HG03159 (cell line): ENCODE results near the gene KATNB1.
"Not testable (repeated sequence)": the region's sequence is repeated elsewhere in the genome, so short reads cannot be mapped to it uniquely, and the experiment has no call there.

Experiments
- ATAC-seq: cut with Tn5 transposase; IDR thresholded peaks from one replicate; pipeline ENCODE4 v1.9.1; 2021; ENCODE audit warnings: mild to moderate bottlenecking, moderate library complexity; ENCODE audit not compliant: unreplicated experiment

Gene KATNB1

DNA sequence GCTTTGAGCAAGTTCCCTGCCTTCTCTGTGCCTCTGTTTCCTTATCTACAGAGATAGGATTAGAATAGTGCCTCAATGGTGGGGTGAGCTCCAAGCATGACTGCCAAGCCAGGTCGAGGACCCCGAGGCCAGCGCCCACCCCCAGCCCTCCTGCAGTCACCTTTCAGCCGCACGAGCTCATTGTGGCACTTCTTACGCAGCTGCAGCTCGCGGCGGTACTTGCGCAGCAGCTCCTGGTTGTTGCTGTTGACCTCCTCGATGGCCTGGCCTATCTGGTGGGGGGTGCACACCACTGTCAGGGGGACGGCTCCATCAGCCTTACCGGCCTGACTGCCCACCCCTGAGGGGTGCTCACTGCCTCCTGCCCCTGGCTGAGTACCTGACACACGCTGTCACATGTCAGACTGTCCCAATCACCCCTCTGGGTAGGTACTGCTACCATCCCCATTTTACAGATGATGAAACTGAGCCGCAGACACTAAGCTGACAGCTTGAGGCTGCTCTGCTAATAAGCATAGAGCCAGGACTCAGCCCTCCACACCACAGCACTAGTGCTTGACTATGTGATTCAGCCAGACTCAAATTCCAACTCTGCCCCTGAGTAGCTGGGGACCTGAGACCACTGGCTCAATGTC, 31.3 kb downstream of the KATNB1 start:
- ATAC-seq, result no peak

DNA sequence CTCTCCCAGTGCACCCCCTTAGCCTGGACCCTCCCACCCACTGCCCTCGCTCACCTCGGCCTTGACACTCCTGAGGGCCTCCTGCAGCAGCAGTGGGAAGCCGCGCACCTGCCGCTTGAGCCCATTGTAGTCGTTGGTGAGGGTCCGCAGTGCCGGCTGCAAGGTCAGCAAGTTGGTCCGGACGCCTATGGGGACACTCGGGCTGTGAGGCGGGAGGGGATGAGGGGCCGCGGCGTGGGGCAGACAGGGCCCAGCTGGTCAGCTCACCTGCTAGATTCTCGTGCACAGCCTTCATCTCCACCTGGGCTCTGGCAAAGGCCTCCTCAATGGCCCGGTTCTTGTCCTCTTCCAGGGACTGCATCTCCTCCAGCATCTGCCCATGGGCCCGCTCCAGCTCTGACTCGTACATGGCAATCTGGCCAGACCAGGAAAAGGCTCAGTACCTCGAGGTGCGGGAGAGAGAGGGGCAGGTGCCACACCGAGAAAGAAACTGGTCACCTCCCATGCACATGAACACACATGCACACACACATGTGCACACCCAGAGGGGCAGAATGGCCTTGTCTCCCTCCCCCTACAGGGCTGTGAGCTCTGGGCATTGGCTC, 34.1 kb downstream of the KATNB1 start:
- no peak for ATAC-seq

DNA sequence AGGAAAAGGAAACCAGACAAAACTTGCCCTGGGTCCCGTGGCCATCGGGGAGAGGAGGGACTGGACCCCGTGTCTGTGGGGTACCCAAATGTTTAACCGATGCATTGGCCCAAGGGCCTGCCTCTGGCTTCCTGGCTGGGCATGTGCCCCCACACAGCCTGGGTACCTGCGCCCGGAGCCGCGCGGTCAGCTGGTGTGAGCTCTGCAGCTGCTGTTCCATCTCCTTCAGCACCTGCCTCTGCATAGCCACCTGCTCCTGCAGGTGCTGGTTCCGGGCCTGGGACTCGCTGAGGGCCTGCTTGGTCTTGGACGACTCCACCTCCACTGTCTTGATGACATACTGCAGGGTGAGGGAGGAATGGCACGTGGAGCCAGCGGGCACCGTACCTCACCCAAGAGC, 34.8 kb downstream of the KATNB1 start:
- no peak for ATAC-seq

DNA sequence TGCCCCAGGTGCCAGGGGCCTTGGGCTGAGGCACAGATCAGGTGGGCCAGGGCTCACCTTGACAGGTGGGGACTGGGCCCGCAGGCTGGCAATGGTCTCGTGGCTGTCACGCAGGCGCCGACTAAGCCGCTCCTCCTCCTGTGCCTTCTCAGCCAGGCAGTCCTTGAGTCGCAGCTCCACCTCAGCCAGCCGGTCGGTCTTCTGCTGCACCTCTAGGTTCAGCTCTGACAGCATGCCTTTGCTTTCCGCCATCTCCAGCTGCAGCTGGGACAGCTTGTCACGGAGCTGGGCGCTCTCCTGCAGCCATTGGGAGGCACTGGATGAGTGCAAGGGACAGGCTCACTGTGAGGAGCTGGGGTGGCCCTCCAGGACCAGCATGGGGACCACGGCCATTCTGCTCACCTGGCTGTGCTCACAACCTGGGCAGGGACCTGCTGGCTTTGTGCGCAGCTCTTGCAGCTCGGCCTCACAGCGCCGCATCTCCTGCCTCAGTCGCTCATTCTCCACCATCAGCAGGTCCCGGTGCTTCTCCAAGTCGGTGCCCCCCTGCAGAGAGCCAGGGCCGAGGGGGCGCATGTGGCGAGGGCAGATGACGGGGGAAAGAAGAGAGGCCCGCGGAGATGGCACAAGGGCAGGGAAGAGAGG, 35.7 kb downstream of the KATNB1 start:
- ATAC-seq, result no peak

DNA sequence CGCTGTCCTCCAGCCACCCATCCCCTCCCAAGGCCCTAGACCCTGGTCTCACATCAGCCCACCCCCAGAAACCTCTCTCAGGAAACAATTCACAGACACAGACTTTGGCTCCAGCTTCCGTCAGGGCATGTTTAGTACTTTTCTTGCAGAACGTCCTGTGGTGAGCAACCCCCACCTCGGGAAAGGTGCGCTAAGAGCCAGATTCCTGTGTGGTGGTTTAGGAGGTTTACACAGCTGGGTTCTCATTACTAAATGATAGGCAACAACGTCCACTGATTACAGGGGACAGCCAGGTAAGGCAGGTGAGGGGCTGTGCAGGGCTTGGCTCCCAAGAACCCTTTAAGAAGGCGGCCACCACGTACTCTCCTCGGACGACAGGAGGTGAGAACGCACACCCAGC, 37.4 kb downstream of the KATNB1 start:
- ATAC-seq, result no peak

DNA sequence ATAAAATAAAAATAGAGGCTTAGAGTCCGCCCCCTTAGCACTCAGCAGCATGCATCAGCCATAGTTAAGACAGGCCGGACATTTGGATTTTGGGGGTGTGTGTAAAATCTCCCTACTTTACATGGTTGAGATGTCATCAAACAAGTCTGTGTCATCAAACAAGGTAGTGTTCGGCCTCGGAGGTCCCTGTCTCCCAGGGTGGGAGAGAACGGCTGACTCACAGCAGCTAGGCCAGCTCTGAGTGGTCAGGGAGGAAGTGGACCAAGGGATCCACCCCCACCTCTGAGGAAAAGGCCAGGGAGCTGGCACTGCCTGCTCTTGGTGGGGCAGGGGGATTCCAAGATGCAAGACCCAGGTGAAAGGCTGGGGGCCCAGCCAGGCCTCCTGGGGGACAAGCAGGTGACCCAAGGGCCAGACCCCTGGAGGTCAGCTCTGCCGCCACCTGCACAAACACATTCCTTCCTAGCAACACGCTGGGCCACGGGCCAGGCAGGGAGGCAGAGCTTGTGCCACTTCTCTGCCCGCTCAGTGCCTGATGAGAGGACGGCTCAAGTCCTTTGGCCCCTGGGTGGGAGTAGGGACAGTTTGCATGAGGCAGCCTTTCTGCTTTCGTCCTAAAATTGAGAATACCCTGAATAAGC, 38.2 kb downstream of the KATNB1 start:
- ATAC-seq, result no peak

DNA sequence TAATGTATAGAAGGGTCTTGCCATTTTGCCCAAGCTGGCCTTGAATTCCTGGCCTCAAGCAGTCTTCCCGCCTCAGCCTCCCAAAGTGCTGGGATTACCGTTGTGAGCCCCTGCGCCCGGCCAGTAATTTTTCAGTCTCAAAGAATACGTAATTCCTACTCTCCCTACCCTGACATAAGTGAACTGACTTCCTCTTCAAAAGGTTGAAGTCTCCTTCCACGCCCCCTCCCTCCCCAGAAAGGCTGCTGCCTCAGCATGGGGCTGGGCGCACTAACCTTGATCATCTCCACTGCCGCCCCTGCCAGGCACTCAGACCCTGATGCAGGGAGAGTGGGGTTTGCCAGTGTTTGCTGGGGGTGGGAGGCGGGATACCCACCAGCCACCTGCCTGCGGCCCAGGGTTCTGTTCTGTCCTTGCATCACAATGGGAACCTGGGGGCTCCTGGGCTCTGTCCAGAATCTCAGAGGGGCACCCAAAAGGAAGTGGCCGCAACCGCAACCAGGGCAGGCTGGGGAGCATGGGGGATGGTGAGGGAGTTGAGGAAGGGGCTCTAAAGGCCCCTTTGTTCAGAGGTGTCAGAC, 39.2 kb downstream of the KATNB1 start:
- ATAC-seq, result no peak

DNA sequence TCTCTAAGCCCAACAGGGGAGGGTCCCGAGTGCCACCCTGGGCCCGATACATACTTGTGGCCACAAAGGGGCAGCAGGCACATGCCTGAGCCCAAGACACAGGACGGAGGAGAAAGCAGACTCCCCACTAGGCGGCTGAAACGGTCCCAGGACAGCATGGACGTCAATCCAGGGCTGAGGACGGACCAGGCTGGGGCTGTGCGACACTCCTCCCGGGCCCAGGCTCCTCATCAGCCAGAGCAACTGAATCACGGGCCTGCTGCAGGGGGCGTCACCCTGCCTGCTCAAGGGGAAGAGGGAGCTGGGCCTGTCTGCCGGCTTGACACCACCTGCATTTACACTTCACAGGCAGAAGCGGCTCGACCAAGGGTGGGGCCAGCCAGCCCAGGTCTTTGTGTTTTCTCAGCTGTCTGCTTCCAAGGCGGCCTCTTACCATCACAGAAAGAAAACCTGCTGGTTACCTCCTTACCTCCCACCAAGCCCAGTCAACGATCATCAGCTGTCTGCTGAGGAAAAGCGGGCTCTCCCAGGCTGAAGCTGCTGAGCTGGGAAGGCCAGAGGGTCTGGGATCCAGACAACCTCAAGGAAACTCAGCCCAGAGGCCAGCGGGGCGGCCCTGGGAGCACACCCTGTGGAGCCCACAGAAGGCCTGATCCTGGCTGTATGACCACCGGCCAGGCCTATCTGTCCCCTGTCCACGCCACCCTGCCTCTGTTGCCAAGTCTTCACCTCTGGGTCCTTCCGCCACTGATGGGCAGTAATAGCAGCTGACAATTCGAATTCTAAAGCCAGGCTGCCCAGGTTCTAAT, 40.3 kb downstream of the KATNB1 start:
- no peak for ATAC-seq

DNA sequence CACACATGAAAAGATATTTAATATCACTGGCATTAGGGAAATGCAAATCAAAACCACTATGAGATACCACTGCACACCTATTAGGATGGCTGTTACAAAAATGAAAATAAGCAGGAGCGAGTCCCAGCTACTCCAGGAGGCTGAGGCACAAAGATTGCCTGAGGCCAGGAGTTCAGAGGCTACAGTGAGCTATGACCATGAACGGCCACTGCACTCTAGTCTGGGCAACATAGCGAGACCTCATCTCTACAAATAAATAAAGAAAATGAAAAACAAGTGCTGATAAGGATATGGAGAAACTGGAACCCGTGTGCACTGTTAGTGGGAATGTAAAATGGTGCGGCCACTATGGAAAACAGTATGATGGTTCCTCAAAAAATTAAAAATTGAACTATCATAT, 43.1 kb downstream of the KATNB1 start:
- no peak for ATAC-seq

DNA sequence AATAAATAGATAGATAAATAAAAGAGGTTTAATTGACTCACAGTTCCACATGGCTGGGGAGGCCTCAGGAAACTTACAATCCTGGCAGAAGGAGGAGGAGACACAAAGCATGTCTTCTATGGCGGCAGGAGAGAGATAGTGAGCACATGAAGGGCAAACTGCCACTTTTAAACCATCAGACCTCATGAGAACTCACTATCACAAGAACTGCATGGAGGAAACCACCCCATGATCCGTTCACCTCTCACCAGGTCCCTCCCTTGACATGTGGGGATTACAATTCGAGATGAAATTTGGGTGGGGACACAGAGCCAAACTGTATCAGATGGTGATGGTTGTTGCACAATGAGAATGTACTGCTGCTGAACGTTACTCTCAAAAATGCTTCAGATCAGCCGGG, 44.3 kb downstream of the KATNB1 start:
- not testable (repeated sequence) for ATAC-seq

DNA sequence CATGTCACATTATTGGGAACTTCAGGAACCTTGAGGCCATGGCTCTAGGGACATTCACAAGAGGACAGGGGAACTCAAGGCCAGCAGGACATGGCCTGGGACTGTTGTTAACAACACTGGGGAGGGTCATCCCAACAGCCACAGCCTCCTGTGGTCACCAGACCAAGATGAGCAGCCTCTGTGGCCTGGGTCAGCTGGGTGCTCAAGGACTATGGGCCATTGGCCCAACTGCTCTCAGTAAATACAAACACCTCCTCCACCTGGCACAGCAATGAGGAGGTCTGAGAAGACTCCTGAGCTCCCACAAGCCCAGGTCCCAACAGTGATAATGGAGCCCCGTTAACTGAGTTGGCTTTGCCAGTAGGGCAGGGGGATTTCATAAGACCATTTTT, 45.8 kb downstream of the KATNB1 start:
- ATAC-seq, result no peak

DNA sequence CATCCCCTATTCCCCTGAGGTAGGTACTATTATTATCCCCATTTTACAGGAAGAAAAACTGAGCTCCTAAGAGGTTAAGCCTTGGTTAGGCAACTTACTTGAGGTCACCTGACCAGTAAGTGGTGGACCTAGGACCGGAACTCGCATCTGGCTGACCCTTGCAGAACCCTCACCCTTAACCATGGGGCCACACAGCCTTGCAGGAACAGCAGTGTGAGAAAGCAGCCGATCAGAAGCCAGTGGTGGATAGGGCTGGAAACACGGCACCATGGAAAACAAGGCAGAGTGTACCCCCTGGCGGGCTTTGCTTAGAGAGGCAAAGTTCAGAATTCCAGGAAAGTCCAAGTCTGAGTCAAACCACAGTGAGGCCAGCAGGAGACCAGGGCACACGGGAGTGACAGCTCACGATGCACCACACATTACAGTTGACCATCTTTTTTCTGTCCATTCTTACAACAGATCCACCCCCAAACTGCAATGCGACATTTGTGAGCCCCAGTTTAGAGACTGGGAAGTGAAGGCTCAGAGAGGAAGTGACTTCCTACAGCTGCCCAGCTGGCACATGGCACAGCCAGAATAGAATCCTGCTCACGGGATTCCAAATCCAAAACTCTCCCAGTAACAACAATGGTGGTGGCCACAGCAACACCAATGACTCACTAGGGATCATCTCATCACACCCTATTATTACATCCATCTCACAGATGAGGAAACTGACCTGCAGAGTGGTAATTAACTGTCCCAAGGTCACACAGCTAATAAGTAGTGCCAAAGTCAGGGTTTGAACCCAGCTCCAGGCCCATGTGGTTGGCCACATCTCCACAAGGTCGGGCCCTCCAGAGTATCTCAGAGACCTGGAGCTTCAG, 46.4 kb downstream of the KATNB1 start:
- ATAC-seq, result no peak

DNA sequence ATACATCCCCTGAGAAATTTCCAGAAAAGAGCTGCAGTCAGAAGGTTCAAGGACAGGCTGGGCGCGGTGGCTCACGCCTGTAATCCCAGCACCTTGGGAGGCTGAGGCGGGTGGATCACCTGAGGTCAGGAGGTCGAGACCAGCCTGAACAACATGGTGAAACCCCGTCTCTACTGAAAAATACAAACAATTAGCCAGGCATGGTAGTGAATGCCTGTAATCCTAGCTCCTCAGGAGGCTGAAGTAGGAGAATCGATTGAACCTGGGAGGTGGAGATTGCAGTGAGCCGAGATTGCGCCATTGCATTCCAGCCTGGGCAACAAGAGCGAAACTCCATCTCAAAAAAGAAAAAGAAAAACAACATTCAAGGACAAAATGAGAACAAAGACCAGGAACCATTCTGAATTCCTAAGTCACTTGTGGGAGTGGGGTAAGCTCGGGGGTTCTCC, 47.1 kb downstream of the KATNB1 start:
- not testable (repeated sequence) for ATAC-seq

DNA sequence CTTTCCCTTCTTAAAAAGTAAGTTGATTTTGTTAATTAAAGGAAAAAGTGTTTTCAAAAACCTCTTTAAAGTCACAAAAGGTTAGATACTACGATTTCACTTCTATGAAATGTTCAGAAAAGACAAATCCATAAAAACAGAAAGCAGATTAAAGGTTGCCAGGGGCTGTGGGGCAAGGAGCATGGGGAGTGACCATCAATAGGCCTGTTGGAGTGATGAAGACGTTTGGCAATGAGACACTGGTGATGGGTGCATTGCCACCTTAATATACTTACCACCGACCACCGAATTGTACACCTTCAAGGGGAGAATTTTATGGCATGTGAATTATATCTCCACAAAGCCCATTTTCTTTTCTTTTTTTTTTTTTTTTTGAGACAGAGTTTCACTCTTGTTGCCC, 47.5 kb downstream of the KATNB1 start:
- no peak for ATAC-seq

DNA sequence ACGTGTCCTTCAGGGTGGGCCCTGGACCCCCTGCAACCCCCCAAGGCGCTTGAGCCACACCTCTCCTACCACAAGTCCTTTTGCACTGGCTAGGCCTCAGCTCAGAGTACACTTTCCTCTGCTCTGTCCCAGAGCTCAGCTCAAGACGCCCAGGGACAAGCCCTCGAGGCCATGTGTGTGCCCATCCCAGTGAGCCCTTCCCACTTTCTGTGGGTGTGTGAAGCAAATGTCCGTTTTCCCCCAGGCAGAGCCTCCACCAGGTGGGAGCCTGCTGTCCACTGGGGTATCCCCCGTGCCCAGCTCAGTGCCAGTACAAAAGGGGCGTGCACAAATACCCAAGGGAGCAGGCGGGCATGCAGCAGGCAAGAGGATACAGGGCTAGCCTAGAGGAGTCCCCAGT, 48.3 kb downstream of the KATNB1 start:
- ATAC-seq, result no peak

DNA sequence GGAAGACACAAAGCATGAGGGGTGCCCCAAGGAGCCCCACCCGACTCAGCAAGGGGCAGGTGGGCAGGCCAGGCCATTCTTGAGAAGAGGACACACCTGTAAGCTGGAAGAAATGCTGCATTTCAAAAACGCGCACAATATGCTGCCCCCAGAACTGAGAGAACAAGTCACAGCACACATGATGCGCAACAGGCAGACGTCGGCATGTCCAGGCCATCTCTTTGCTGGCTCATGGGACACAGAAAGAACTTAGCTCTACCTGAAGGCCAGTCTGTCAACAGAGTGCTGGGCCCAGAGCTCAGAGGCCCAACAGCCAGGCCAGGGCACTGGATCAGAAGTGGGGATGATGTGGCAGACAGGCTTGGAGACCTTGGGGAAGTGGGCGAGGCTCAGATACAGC, 48.8 kb downstream of the KATNB1 start:
- ATAC-seq, result no peak

DNA sequence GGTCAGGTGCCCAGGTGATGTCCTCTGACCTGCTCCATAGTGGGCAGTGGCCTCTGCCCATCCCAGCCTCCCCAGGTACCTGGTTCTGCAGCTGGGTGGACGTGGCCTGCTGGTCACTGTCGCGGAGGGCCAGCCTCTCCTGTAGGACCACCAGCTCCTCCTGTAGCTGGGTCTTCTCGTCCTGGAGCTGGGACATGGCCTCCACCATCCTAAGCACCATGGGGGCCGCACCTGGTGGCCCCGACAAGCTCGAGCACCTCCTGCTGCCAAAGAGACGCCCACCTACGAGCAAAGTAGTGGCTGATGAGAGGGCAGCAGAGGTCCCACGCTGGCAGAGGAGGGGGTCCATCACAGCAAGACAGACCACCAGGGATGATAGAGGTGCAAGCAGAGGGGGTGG, 49.8 kb downstream of the KATNB1 start:
- ATAC-seq, result no peak

DNA sequence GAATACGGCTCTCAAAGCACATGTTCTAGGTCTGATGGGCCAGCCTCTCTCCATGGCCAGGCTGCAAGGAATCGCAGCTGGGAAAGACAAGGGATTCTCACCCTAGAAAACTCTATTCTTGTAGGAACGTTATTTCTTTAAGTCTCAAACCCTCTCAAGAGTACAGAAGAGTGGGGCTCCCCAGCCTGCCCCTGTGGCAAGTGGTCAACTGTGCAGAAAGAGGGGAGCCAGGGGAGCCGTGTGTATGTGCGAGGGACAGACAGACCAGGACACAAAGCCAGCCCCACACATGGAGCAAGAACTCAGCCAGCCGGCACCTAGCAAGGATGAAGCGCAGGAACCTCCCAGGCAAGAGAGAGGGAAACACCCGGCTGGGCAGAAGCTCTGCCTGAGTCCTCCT, 50.4 kb downstream of the KATNB1 start:
- ATAC-seq, result no peak

DNA sequence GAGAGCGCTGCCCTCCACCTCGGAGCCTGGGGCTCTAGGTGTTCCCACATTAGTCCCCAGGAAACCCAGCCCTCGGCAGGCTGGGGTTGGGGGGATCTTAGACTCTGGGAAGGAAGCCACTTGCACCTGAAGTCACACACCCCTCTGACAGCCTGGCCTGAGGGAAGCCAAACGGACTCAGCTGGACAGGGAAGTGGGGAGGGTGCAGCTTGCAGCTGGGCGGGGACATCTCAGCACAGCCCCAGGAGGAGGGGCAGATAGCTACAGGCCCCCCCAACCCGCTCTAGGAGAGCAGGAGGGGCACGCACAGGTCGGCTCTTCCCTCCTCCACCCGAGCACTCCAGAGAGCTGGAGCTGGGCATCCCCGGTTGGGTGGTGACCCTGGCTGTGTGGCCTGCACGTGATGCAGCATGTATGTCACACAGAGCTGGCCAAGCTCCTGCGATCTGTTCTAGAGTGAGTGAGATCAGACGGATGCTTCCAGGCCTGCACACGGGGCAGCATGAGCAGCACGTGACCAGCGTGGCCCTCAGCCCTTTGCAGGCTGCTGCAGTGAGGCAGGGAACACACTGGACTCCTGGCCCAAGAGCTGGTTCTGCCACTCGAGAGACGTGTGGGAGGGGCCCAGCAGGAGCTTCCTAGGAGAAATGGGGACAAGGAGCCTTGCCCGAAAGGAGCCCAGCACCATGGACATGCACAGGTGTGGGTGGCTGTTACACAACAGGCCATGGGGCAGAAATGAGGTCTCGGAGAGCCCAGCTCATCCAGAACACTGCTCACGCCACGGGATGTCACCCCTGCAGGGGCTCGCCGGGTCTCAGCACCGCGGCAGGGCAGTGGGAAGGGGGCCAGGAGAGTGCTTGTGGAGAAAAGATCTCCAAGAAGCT, 51.3 kb downstream of the KATNB1 start:
- no peak for ATAC-seq
